Mesendoderm (in vitro differentiated cells): ENCODE results near the gene KRTAP5-5.

Experiments used
- DNase-seq: peaks from one replicate; pipeline ENCODE4 v3.0.0; 2013
- H2AK5ac ChIP-seq: 2 replicates; pipeline ENCODE4 v1.6.1; 2013; ENCODE audit warnings: low read length, inconsistent platforms
- H2BK120ac ChIP-seq: 2 replicates; pipeline ENCODE4 v1.6.1; 2013; ENCODE audit warnings: low read depth, mild to moderate bottlenecking, low read length, moderate library complexity, mixed read lengths
- H2BK15ac ChIP-seq: replicated peaks from 2 replicates; pipeline ENCODE4 v1.6.1; 2013; ENCODE audit warnings: low read depth, mild to moderate bottlenecking, moderate library complexity
- H2BK5ac ChIP-seq: 2 replicates; pipeline ENCODE4 v1.6.1; 2013; ENCODE audit warnings: low read length, inconsistent platforms
- H3K18ac ChIP-seq: 2 replicates; pipeline ENCODE4 v1.6.1; 2013; ENCODE audit warnings: mild to moderate bottlenecking, low read length, mixed read lengths
- H3K23ac ChIP-seq: one replicate; pipeline ENCODE4 v1.6.1; 2013; ENCODE audit warnings: low read length
- H3K27ac ChIP-seq: 2 replicates; pipeline ENCODE4 v1.5.1; 2013; ENCODE audit warnings: low read depth, mild to moderate bottlenecking, inconsistent platforms, low read length, moderate library complexity
- H3K27me3 ChIP-seq: 2 replicates; pipeline ENCODE4 v1.6.1; 2013; ENCODE audit warnings: low read length, control low read depth, mild to moderate bottlenecking, inconsistent platforms; ENCODE audit not compliant: insufficient read depth, poor library complexity
- H3K36me3 ChIP-seq: 2 replicates; pipeline ENCODE4 v1.6.1; 2013; ENCODE audit warnings: low read length, inconsistent platforms; ENCODE audit not compliant: control insufficient read depth, insufficient read depth
- H3K4ac ChIP-seq: one replicate; pipeline ENCODE4 v1.6.1; 2013; ENCODE audit warnings: low read depth, mild to moderate bottlenecking, low read length, moderate library complexity
- H3K4me1 ChIP-seq: 2 replicates; pipeline ENCODE4 v1.6.1; 2013; ENCODE audit warnings: low read depth, low read length, inconsistent platforms; ENCODE audit not compliant: control insufficient read depth
- H3K4me2 ChIP-seq: 2 replicates; pipeline ENCODE4 v1.6.1; 2013; ENCODE audit warnings: low read length
- H3K4me3 ChIP-seq: 2 replicates; pipeline ENCODE4 v1.5.1; 2013; ENCODE audit warnings: mild to moderate bottlenecking, low read length
- H3K56ac ChIP-seq: one replicate; pipeline ENCODE4 v1.6.1; 2013; ENCODE audit warnings: low read length
- H3K79me1 ChIP-seq: 2 replicates; pipeline ENCODE4 v1.6.1; 2013; ENCODE audit warnings: low read length, inconsistent platforms
- H3K79me2 ChIP-seq: 2 replicates; pipeline ENCODE4 v1.6.1; 2013; ENCODE audit warnings: mild to moderate bottlenecking, low read length; ENCODE audit not compliant: control insufficient read depth, insufficient read depth
- H3K9ac ChIP-seq: 2 replicates; pipeline ENCODE4 v1.6.1; 2013; ENCODE audit warnings: low read length, inconsistent platforms
- H4K5ac ChIP-seq: one replicate; pipeline ENCODE4 v1.6.1; 2013; ENCODE audit warnings: low read length
- H4K8ac ChIP-seq: one replicate; pipeline ENCODE4 v1.6.1; 2013; ENCODE audit warnings: low read depth, mild to moderate bottlenecking, control low read depth, low read length, moderate library complexity
- WGBS: extraction: QIAGEN DNeasy Blood & Tissue Kit; methylation state at CpG from one replicate; pipeline ENCODE4 v1.1.7; 2013; ENCODE audit warnings: low lambda C conversion rate, missing lambda C conversion rate; ENCODE audit not compliant: insufficient coverage; ENCODE audit errors: extremely low coverage; 5-methylcytosine and 5-hydroxymethylcytosine counted together

KRTAP5-5 gene

DNA sequence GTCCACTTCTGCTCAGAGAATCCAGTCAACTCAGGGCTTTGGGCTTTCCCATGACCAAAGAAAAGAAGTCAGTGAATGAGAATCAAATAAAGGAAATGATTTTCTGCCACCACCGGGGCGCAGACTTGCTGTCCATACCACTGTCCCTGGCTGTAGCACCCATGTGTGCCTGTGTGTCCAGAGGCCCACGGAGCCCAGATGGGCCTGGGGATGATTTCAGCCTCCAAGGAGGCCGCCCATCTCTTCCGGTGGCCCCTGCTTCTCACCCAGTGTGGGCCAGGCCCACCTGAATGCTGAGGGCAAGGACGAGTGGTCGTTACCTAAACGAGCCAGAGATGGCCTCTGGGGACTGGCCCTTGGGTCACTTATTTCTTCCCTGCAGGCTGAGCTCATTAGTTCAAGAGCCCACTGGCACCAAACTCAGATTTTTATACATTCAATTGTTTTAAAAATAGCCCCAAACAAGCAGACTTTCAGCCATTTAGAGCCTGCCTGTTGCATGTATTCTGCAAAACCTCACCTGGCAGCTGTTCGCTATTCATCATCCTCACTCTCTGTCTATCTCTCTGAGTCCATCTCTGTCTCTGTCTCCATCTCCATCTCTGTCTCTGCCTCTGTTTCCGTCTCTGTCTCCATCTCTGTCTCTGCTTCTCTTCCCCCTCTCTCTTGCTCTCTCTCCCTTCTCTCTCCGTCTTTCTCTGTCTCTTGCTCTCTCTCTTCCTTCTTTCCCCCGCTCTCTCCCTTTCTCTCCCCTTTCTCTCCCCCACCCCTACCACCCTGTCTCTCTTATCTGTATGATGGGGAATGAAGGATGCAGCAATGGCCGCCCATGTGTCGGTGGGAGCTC, 24.2 kb downstream of the KRTAP5-5 start:
- Histone ChIP-seq H3K23ac (no peak overlapping the region), H3K36me3 (no peaks in the 10 kb centered on the region), H3K9ac (no peak overlapping the region), H3K4me2 (no peak overlapping the region), H3K27me3 (no peaks in the 10 kb centered on the region), H3K79me2 (no peaks in the 10 kb centered on the region), H2BK15ac (no peak overlapping the region), H3K4me3 (no peak overlapping the region), H3K27ac (no peak overlapping the region), H2BK5ac (no peak overlapping the region), H4K8ac (no peak overlapping the region), H3K79me1 (no peaks in the 10 kb centered on the region), H2BK120ac (no peak overlapping the region), H3K4ac (no peak overlapping the region), H2AK5ac (no peak overlapping the region), H3K56ac (no peak overlapping the region), H3K18ac (no peak overlapping the region), H4K5ac (no peak overlapping the region), H3K4me1 (no peaks in the 10 kb centered on the region)
- no CpG with 5 or more reads among the region's 14 CpGs for WGBS
- no peak for DNase-seq

DNA sequence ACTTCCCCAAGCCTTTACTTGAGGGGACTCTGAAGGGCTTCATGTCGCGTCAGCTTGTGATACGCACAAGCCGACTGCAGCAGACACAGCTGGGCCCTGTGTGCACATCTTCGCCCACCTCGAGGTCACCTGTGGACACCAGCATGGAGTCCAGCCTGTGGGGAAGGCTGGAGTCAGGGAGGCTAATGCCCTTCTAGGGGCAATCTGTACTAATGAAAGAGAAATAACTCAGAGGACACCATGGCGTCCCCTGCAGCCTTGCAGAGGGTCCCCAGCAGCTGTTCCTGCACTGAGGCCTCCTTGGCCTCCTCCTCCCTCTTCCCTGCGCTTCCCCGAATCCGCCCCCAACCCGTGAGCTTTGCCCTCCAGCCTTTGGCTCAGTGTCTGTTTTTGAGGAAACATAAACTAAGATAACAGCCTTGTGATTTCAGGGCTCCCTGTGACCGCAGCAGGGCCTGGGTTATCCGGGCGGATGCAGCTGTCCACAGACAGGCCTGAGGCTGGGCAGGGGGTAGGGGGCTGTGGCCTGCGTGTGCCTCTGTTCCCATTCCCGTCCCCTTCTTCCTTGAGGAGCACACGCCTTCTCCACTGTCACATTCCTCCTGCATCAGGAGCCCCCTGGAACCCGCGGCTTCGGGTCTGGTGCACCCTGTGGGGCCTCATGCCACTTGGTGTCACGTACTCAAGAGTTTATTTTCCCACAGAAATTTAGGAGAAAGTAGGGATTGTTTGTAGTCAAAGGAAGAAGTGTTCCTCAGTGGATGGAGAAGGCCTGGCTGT, 25.0 kb downstream of the KRTAP5-5 start:
- H3K79me2 ChIP-seq: no peaks in the 10 kb centered on the region
- H3K4me1 ChIP-seq: no peaks in the 10 kb centered on the region
- H3K56ac ChIP-seq: no peak overlapping the region
- no peaks in the 10 kb centered on the region for H3K79me1 ChIP-seq
- no peak for DNase-seq
- H3K4me3 ChIP-seq: no peak overlapping the region
- no peak overlapping the region for H4K8ac ChIP-seq
- no CpG with 5 or more reads among the region's 21 CpGs for WGBS
- no peaks in the 10 kb centered on the region for H3K36me3 ChIP-seq
- H3K27me3 ChIP-seq: no peaks in the 10 kb centered on the region
- no peak overlapping the region for H2BK120ac ChIP-seq
- no peak overlapping the region for H4K5ac ChIP-seq
- H2BK5ac ChIP-seq: no peak overlapping the region
- no peak overlapping the region for H2BK15ac ChIP-seq
- no peak overlapping the region for H3K27ac ChIP-seq
- no peak overlapping the region for H3K23ac ChIP-seq
- H3K4ac ChIP-seq: no peak overlapping the region
- no peak overlapping the region for H3K4me2 ChIP-seq
- no peak overlapping the region for H3K18ac ChIP-seq
- no peak overlapping the region for H2AK5ac ChIP-seq
- H3K9ac ChIP-seq: no peak overlapping the region

DNA sequence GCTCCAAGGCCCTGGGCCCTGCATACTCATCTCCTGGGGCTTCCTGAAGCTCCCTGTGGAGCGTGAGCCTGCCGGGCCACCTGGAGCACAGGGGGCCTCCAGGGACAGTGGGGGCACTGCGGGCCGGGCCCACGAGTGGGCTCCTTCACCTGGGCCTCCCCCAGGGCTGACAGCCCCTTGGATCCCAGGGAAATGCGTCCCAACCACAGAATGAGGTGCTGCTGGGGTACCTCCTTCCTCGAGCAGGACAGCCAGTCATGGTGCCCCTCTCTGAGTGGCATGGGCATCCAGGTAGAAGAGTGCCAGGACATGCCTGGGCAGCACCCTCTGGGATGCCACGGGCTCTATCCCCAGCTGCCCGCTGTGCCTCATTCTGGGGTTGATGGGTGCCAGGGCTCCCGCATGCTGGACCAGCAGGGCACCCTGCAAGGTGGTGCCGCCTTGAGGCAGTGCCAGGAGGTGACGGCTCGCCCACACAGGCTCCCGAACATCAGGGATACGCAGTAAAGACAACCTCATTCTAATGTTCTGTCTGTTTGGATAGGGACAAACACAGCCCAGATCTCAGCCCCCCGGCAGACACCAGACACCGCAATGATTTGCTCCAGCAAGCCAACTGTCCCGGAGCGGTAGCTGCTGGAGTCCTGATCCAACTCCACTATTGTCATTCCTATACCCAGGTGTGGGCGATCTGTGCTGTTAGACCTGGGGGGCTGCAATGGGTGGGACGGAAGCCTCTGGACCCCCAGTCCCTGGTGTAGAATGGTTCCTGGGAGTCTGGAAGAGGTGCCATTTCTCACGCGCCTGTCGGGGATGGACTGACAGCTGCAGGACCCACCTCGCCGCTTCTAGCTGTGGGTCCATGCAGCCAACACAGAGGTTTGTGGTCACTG, 25.8 kb downstream of the KRTAP5-5 start:
- H3K56ac ChIP-seq: no peak overlapping the region
- H2AK5ac ChIP-seq: no peak overlapping the region
- DNase-seq: no peak
- H4K5ac ChIP-seq: no peak overlapping the region
- no peak overlapping the region for H2BK120ac ChIP-seq
- H3K27me3 ChIP-seq: no peaks in the 10 kb centered on the region
- no peak overlapping the region for H3K27ac ChIP-seq
- H3K4me2 ChIP-seq: no peak overlapping the region
- no peaks in the 10 kb centered on the region for H3K79me1 ChIP-seq
- H3K36me3 ChIP-seq: no peaks in the 10 kb centered on the region
- no peak overlapping the region for H2BK5ac ChIP-seq
- no peak overlapping the region for H3K9ac ChIP-seq
- no peak overlapping the region for H3K4ac ChIP-seq
- H3K4me1 ChIP-seq: no peaks in the 10 kb centered on the region
- H2BK15ac ChIP-seq: no peak overlapping the region
- H3K23ac ChIP-seq: no peak overlapping the region
- no CpG with 5 or more reads among the region's 26 CpGs for WGBS
- no peak overlapping the region for H4K8ac ChIP-seq
- H3K18ac ChIP-seq: no peak overlapping the region
- H3K4me3 ChIP-seq: no peak overlapping the region
- no peaks in the 10 kb centered on the region for H3K79me2 ChIP-seq

DNA sequence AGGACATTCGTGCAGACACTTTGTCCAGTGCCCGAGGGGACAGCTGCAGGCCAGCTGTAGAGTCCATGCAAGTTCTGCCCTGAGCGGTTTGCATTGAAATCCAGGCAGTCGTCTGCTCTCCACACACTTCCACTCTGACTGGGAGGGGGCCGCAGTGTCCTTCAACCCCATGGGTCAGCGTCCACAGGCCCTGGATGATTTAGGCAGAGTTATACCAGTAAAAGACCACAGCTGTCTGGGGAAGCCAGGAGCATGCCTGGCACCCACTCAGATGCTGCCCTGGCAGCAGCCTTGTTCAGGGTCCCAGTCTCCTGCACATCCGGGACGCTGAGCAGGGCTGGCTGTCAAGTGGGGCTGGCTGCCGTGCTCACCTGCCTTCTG, 26.5 kb downstream of the KRTAP5-5 start:
- no peak overlapping the region for H3K56ac ChIP-seq
- H4K5ac ChIP-seq: no peak overlapping the region
- H2BK5ac ChIP-seq: no peak overlapping the region
- no peak overlapping the region for H3K27ac ChIP-seq
- H3K23ac ChIP-seq: no peak overlapping the region
- no CpG with 5 or more reads among the region's 9 CpGs for WGBS
- H3K9ac ChIP-seq: no peak overlapping the region
- no peak overlapping the region for H2BK15ac ChIP-seq
- no peak overlapping the region for H3K4me2 ChIP-seq
- H2AK5ac ChIP-seq: no peak overlapping the region
- H2BK120ac ChIP-seq: no peak overlapping the region
- no peaks in the 10 kb centered on the region for H3K79me1 ChIP-seq
- no peaks in the 10 kb centered on the region for H3K36me3 ChIP-seq
- H3K4me1 ChIP-seq: no peaks in the 10 kb centered on the region
- no peak for DNase-seq
- no peaks in the 10 kb centered on the region for H3K79me2 ChIP-seq
- no peak overlapping the region for H3K4ac ChIP-seq
- H4K8ac ChIP-seq: no peak overlapping the region
- H3K18ac ChIP-seq: no peak overlapping the region
- no peak overlapping the region for H3K4me3 ChIP-seq
- H3K27me3 ChIP-seq: no peaks in the 10 kb centered on the region

DNA sequence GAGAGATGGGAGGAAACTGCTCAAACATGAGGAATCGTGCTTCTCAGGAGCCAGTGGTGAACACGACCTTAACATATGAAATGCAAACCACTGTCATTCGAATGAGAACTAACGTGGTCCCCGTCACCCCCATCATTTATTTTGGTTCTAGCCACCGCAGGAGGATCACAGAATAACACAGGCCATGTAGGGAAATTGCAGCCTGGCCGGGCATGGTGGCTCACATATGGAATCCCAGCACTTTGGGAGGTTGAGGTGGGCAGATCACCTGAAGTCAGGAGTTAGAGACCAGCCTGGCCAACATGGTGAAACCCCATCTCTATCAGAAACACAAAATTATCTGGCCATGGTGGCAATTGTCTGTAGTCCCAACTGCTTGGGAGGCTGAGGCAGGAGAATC, 27.1 kb downstream of the KRTAP5-5 start:
- WGBS: no CpG with 5 or more reads among the region's 7 CpGs
- Histone ChIP-seq H2BK120ac (no peak overlapping the region), H3K18ac (no peak overlapping the region), H4K5ac (no peak overlapping the region), H2AK5ac (no peak overlapping the region), H3K4me3 (no peak overlapping the region), H2BK15ac (no peak overlapping the region), H3K9ac (no peak overlapping the region), H3K36me3 (no peaks in the 10 kb centered on the region), H3K4me1 (no peaks in the 10 kb centered on the region), H3K56ac (no peak overlapping the region), H2BK5ac (no peak overlapping the region), H3K79me2 (no peaks in the 10 kb centered on the region), H3K4ac (no peak overlapping the region), H3K4me2 (no peak overlapping the region), H3K79me1 (no peaks in the 10 kb centered on the region), H3K27ac (no peak overlapping the region), H4K8ac (no peak overlapping the region), H3K23ac (no peak overlapping the region), H3K27me3 (no peaks in the 10 kb centered on the region)
- no peak for DNase-seq
